HT-29 (cell line): ENCODE measurements around the gene NPAS3. TPM values are rescaled to one million over a fixed set of nuclear protein-coding genes. Genes with fewer than 3 reads are reported as not detected.

ENCODE experiments used
- DNase-seq: peaks from one replicate; pipeline ENCODE4 v3.0.0-alpha.2; 2015; ENCODE audit warnings: low spot score
- total RNA-seq: library from RNA; depleted of rRNA; stranded (reverse); fragments of >200 nt; shearing (Covaris generic); gene quantifications from 2 replicates; pipeline ENCODE4 v1.2.3, GENCODE V29; 2014

The NPAS3 gene
- total RNA-seq, 1 experiment from 2014 or later, result not detected

DNA sequence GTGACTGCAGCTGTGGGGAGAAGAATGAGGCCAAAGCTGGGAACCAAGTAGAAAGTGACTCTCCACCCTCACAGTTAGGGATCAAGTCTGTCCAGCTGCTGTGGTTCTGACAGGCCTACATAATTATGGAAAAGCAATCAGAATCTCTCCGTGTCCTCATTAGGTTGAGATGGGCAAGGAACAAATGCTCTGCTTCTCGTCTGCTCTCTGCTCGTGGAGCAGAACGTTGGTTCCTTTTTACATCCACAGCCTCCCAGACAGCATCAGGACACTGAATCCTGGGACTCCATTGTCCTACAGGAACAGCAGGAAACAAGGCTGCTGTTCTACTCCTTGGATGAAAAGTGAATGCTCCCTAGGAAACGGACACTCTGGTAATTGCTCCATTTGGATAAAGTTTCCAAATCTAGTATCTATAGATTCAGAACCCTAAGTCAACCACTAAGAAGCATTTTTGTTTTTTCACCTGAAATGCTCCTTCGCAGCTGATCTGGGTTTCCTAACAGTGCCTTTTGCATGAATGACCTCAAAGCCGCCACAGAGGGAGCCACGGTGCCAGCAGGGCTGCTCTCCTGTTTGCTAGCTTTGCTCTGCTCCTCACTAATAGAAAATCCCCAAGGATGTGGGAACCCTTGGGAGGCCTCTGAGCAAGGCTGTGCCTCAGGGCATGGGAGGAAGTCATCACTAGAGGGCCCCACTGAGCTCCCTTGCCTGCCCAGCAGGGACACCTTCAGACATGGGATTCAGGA is 910.2 kb downstream of the NPAS3 start:
- DNase-seq, result peak; percentile 90

DNA sequence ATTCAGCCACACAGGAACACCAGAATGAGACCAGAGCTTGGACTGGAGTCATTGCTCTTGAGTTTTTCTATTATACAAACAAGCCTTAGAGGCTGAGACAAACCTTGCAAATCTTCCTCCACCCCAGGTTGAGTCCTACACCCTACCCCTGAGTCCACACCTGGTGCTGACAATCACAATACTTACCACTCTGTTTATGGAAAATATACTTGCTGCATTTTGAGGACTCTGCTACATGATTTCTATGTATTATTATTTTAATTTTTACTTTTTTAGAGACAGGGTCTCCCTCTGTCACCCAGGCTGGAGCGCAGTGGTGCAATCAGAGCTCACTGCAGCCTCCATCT is 910.7 kb downstream of the NPAS3 start:
- DNase-seq, result no peak

DNA sequence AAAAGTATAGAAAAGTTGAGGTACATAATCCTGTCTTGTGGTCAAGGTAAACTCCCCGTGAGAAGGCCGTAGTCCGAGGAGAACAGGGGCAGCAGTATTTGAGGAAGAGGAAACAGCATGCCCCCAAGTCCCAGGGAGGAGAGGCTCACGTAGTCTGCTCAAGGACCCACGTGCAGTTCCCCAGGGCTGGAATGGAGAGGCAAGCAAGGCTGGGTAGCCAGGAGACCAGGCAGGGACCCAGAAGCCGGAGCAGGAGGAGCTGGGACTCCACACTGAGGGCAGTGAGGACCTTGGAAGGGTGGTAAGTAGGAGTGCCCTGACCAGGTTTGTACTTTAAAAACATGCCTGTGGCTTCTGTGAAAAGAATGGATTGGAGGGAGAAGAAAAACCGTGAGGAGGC is 912.1 kb downstream of the NPAS3 start:
- no peak for DNase-seq

DNA sequence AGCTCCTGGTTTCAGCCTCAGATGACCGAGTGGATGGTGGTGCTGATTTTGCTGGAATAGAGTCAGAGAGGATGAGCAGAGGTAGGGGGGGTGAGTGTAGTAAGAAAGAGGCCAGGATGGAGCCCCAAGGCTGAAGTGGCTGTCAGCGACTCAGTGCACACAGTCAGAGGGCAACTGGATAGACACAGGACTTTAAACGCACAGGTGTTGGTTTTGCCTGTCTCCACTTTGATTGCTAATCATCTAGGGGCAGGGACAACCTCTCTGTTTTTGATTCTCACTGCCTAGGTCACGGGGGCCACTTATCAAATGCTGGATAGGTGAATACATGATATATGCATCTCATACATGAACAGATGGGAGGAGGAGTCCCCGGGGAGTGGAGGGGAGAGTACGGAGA is 912.7 kb downstream of the NPAS3 start:
- DNase-seq, result no peak

DNA sequence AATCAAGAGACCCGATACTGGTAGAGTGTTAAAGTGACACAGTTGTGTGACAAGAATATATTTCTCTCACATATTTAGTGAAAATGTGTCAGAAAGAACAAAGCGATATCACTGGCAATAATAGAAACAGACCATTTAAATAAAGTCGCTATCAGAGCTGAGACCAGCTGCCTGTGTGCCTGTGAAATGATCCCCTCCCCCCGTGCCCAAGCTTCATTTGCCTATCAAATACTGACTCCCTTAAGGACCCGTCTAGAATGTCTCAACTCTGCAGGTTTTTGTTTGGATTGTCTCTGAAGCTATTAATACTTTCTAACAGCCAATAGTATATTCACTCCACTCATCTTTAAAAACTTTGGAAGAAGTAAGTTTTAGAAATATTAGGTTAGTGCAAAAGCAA is 913.3 kb downstream of the NPAS3 start:
- no peak for DNase-seq
